Small intestine (tissue), 7 donors: ENCODE results near the gene DOCK1. TPM values are rescaled to one million over a fixed set of nuclear protein-coding genes. Genes with fewer than 3 reads are reported as not detected.

Experiments
- DNase-seq, 2 donors: peaks; one replicate each; pipeline versions ENCODE4 v3.0.0 to v3.0.0-alpha.2; 2013
- FAIRE-seq: peaks from 2 replicates; lab custom pipeline; 2012; peaks lifted over from hg19 to GRCh38; lab: Jason Lieb, UNC
- H3K27ac ChIP-seq, 3 donors: one replicate each; pipeline ENCODE4 v1.5.1; 2013; ENCODE audit warnings: low read length in 2 of 3, mild to moderate bottlenecking in 2 of 3, control low read depth in 1 of 3, inconsistent platforms in 1 of 3, low read depth in 1 of 3, moderate library complexity in 1 of 3
- H3K27me3 ChIP-seq, 3 donors: one replicate each; pipeline ENCODE4 v1.6.1; 2013; ENCODE audit warnings: low read length in 3 of 3, inconsistent platforms in 1 of 3; ENCODE audit not compliant: control insufficient read depth in 3 of 3, insufficient read depth in 3 of 3
- H3K36me3 ChIP-seq, 3 donors: one replicate each; pipeline ENCODE4 v1.6.1; 2013; ENCODE audit warnings: low read length in 3 of 3, inconsistent platforms in 1 of 3, low read depth in 1 of 3, mild to moderate bottlenecking in 1 of 3, moderate library complexity in 1 of 3; ENCODE audit not compliant: control insufficient read depth in 3 of 3, insufficient read depth in 2 of 3
- H3K4me1 ChIP-seq, 3 donors: one replicate each; pipeline ENCODE4 v1.6.1; 2013; ENCODE audit warnings: low read length in 2 of 3, inconsistent platforms in 1 of 3, low read depth in 1 of 3, mild to moderate bottlenecking in 1 of 3, moderate library complexity in 1 of 3; ENCODE audit not compliant: control insufficient read depth in 3 of 3, insufficient read depth in 2 of 3
- H3K4me3 ChIP-seq, 3 donors: one replicate each; pipeline ENCODE4 v1.5.1; 2013; ENCODE audit warnings: low read length in 3 of 3, control low read depth in 1 of 3, inconsistent platforms in 1 of 3, low read depth in 1 of 3, mild to moderate bottlenecking in 1 of 3, moderate library complexity in 1 of 3
- H3K9me3 ChIP-seq, 2 donors: one replicate each; pipeline ENCODE4 v1.6.1; 2013; ENCODE audit warnings: low read depth in 1 of 2, low read length in 1 of 2; ENCODE audit not compliant: control insufficient read depth in 2 of 2, insufficient read depth in 1 of 2
- WGBS, 3 donors: extraction: QIAGEN DNeasy Blood & Tissue Kit; methylation state at CpG; one replicate each; pipeline ENCODE4 v1.1.7; 2013; 5-methylcytosine and 5-hydroxymethylcytosine counted together
- polyA plus RNA-seq, 4 donors: library from polyadenylated mRNA; stranded (reverse) in 3 of 4; unstranded in 1 of 4; fragments of 200-250 nt in 3 of 4; fragments of 120-200 nt in 1 of 4; gene quantifications; one replicate each; pipeline versions ENCODE4 v1.2.1 to v1.2.3, GENCODE V29; 2013
- donor health status: healthy with polysubstance abuse.
- donor health status: control.
- donor health status: control.
- donor health status: Bipolar disorder and iron deficiency.
- donor health status: healthy.

DOCK1 gene
- polyA plus RNA-seq, 4 donors, result 16.8 to 27.0 (median 22.1) TPM

DNA sequence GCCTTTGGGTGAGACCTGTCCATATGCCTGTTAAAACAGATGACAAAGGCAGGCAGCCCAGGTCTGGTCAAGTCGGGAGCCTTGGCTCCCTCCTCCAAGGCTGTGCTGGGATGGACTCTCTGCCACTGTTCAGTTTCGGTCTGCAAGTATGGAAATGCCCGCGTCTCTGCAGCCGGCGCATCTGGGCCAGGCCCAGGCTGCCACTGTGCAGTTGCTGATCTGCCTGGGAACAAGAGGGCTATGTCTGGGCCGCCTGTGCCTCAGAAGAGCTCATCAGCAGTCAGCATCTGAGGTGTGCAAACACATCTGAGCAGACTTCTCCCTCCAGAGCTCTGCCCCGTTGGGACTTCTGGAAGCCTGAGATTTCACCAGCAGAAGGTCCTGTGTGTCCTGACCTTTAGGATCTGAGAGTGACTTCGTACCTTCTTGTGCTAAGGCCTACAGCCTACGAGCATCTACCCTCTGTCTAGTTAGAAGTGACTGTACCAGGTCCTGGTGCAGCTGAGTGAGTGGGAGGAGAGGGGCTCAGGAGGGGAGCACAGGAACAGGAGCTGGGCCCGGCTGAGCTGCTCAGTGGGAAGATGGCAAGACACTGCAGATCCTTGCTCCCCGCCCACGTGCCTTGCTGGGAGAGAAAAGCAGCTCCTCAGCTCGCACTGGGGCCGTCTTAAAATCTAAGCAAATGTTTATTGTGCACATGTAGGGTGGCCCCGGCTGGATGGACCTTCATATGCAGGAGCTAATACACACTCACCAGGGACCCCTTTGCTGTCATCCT, 50.9 kb downstream of the DOCK1 start:
- no peak for FAIRE-seq
- Histone ChIP-seq H3K27ac (no peak overlapping the region), H3K4me1 (peaks cover 0 to 2% (median 0%) of the 10 kb centered on the region in 3 donors), H3K9me3 (peaks cover 0 to 3% of the 10 kb centered on the region in 2 donors), H3K27me3 (no peaks in the 10 kb centered on the region), H3K36me3 (peaks cover 0 to 10% (median 0%) of the 10 kb centered on the region in 3 donors), H3K4me3 (no peak overlapping the region)
- 74 to 75% (median 74%) methylated on average over 16 of the region's 16 CpGs for WGBS, 3 donors
- no peak for DNase-seq

DNA sequence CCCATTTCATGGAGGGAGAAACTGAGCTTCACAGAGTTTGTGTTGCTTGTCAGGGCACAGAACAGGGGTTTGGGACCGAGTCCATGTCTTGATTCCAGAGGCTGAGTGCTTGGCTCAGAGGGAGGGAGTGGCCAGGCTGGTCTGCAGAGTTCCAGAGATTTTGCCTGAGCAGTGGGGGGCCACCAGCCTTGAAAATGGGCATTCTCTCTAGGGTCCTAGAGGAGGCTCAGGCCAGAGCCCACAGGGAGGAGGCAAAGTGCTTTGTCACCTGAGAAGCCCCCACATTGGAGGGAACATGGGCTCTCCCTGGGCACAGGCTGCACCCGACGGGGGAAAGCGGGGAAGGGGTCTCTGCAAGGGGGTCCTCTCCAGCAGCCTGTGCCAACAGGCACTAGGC, 51.5 kb downstream of the DOCK1 start:
- Histone ChIP-seq H3K27ac (no peak overlapping the region), H3K9me3 (peaks cover 0 to 3% of the 10 kb centered on the region in 2 donors), H3K27me3 (no peaks in the 10 kb centered on the region), H3K4me3 (no peak overlapping the region), H3K4me1 (peaks cover 0 to 2% (median 0%) of the 10 kb centered on the region in 3 donors), H3K36me3 (peaks cover 0 to 10% (median 0%) of the 10 kb centered on the region in 3 donors)
- FAIRE-seq (no peak), DNase-seq (no peak)
- WGBS, 3 donors, result 82 to 91% (median 84%) methylated on average over 4 of the region's 4 CpGs

DNA sequence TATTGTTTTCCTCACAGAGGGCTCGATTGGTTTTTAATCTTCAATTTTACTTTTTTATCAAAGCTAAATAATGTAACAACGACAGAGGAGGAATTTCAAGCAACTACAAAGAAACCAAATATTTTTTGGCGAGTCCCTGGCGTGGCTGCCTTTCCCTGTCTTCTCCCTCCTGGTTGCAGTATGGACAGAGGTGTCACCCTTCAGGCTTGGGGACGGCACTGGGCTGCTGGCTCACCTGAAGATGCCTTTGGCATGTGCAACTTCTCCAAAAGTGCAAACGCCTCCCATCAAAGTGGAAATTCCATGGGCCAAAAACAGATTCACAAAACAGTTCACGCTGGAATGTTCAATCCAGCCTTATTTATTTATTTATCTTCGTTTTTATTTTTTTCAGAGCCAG, 51.9 kb downstream of the DOCK1 start:
- FAIRE-seq, result no peak

DNA sequence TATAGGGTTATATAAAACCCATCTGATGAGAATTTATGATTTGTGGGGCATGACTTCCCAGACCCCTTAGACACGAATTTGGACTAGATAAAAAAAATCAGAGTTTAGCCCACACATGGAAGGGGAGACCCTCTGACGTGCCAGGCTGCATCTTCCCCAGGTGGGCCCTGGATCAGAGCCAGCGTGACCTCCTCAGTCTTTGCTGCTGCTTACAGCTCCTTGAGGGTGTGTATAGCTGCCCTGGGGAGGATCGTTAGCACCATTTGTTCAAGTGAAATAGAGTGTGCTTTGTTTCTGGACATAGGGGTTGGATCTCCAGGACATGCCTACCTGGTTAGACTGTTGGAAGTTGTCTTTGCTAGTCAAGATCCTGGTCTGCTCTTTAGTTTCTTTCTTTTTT, 54.2 kb downstream of the DOCK1 start:
- no peaks in the 10 kb centered on the region for H3K27me3 ChIP-seq
- H3K9me3 ChIP-seq, result no peaks in the 10 kb centered on the region
- 80 to 96% (median 87%) methylated on average over 4 of the region's 4 CpGs for WGBS, 3 donors
- H3K27ac ChIP-seq, result no peak overlapping the region
- DNase-seq, result no peak
- no peaks in the 10 kb centered on the region for H3K4me1 ChIP-seq
- H3K36me3 ChIP-seq, result peaks cover 0 to 10% (median 0%) of the 10 kb centered on the region in 3 donors
- H3K4me3 ChIP-seq, result no peak overlapping the region
- FAIRE-seq, result no peak

More for the DNA sequence above, 51.9 kb downstream of the DOCK1 start:
- H3K4me1 ChIP-seq, result peaks cover 0 to 2% (median 0%) of the 10 kb centered on the region in 3 donors
- H3K27me3 ChIP-seq, result no peaks in the 10 kb centered on the region
- DNase-seq, result no peak
- H3K27ac ChIP-seq, result no peak overlapping the region
- H3K4me3 ChIP-seq, result no peak overlapping the region
- WGBS, 3 donors, result 77 to 80% (median 79%) methylated on average over 8 of the region's 8 CpGs
- H3K9me3 ChIP-seq, result no peaks in the 10 kb centered on the region
- H3K36me3 ChIP-seq, result peaks cover 0 to 10% (median 0%) of the 10 kb centered on the region in 3 donors

DNA sequence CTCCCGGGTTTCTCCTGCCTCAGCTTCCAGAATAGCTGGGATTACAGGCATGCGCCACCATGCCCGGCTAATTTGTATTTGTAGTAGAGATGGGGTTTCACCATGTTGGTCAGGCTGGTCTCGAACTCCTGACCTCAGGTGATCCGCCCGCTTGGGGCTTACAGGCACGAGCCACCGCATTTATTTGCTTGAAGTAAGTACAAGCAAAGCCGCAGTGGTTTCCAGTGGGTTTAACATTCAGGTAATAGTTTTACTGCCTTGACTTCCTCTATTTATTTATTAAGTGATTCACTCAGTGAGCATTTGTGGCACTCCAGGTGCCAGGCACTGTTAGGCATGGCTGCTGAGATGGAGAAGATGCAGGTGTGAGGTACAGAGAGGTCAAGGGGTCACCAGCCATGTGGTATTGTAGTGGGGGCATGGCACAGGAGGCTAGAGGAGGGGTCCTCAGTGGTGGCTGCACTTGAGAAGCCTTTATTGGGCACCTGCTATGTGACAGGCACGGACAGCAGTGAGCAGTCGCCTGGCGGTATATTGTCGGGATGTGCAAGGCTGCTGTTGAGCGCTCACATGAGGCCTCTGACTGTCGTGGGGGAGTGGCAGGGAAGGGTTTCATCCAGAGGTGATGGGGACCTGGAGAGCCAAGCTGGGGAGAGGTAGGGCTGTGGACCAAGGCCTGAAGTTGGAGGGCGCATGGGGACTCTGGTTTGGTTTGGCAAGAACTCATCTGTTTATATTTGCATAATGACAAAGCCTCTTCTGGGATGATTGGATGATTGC, 54.9 kb downstream of the DOCK1 start:
- Histone ChIP-seq H3K27me3 (no peaks in the 10 kb centered on the region), H3K36me3 (peaks cover 0 to 10% (median 0%) of the 10 kb centered on the region in 3 donors), H3K4me3 (no peak overlapping the region), H3K27ac (no peak overlapping the region), H3K4me1 (no peaks in the 10 kb centered on the region), H3K9me3 (no peaks in the 10 kb centered on the region)
- 93 to 94% (median 94%) methylated on average over 16 of the region's 16 CpGs for WGBS, 3 donors
- DNase-seq, result no peak
- FAIRE-seq, result no peak

DNA sequence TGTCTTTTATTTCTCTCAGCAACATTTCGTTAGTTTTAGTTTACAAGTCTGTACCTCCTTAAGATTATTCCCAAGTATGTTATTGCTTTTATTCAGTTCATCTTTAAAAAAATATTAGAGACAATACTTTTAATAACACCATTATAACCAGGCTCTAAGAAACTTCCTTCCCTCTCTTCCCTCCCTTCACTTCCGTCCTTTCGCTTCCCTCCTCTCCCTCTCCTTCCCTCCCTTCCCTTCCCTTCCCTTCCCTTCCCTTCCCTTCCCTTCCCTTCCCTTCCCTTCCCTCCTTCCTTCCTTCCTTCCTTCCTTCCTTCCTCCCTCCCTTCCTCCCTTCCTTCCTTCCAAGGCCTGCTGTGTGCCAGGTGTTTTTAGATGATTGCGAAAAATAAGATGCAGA, 58.1 kb downstream of the DOCK1 start:
- Histone ChIP-seq H3K27me3 (no peaks in the 10 kb centered on the region), H3K9me3 (no peaks in the 10 kb centered on the region), H3K36me3 (no peaks in the 10 kb centered on the region), H3K4me1 (no peaks in the 10 kb centered on the region), H3K27ac (no peak overlapping the region), H3K4me3 (no peak overlapping the region)
- WGBS, 3 donors, result 77 to 85% (median 83%) methylated on average over 4 of the region's 4 CpGs
- FAIRE-seq (no peak), DNase-seq (no peak)

DNA sequence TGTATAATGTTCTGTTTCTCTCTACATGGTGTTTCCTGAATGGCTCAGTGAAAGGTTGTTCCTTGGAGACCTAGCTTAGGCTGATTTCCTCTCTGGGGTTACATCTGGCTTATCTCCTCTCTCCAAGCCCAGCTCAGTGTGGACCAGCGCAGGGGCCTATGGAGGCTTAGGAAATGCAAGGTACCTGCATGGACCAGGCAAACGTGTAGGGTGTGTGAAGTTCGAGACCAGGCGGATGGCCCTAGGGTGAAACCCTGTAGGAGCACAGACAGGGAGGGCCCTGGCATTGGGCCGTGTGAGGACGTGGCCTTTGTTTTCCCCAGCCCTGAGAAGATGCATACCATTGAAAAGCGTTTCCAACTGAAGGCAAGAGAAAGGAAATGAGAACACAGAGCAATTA, 59.0 kb downstream of the DOCK1 start:
- no peak overlapping the region for H3K4me3 ChIP-seq
- H3K27ac ChIP-seq, result no peak overlapping the region
- FAIRE-seq (no peak), DNase-seq (no peak)
- no peaks in the 10 kb centered on the region for H3K27me3 ChIP-seq
- H3K9me3 ChIP-seq, result no peaks in the 10 kb centered on the region
- peaks cover 0 to 1% (median 0%) of the 10 kb centered on the region in 3 donors for H3K36me3 ChIP-seq
- 71 to 88% (median 76%) methylated on average over 7 of the region's 7 CpGs for WGBS, 3 donors
- H3K4me1 ChIP-seq, result no peaks in the 10 kb centered on the region

DNA sequence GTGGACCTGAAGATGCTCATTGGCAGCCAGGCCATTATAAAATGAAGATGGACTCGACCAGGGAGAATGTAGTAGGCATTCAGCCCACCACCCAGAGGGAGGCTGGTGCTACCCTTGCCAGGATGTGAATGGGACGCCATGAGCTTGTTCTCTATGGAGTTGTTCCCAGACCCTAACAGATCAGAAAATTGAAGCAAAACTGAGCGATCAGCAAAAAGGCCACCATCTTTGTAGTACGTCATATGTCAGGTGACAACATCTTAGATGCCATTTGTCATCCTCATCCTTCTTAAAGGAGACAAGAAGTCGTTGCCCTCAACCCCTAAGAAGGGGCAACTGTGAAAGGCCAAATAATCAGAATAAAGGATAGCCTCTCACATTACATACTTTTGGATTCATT, 61.7 kb downstream of the DOCK1 start:
- FAIRE-seq (no peak), DNase-seq (no peak)
- Histone ChIP-seq H3K27me3 (no peaks in the 10 kb centered on the region), H3K4me1 (no peaks in the 10 kb centered on the region), H3K36me3 (peaks cover 0 to 14% (median 0%) of the 10 kb centered on the region in 3 donors), H3K4me3 (no peak overlapping the region), H3K27ac (no peak overlapping the region), H3K9me3 (no peaks in the 10 kb centered on the region)
- 87 to 92% (median 89%) methylated on average over 5 of the region's 5 CpGs for WGBS, 3 donors
